NCI-H146 treated with DMSO at 0.1 percent for 48 hours (cell line): ENCODE measurements around the gene PCGF3.
"Not testable (repeated sequence)": the region's sequence is repeated elsewhere in the genome, so short reads cannot be mapped to it uniquely, and the experiment has no call there.

ENCODE experiments used
- DNase-seq: peaks from one replicate; lab custom pipeline; 2025; ENCODE audit not compliant: unreplicated experiment; lab: John Stamatoyannopoulos, UW

Gene PCGF3

GRCh38 chr4:793941-794621 lies 88.4 kb downstream of the PCGF3 start:
- DNase-seq = no peak

DNA sequence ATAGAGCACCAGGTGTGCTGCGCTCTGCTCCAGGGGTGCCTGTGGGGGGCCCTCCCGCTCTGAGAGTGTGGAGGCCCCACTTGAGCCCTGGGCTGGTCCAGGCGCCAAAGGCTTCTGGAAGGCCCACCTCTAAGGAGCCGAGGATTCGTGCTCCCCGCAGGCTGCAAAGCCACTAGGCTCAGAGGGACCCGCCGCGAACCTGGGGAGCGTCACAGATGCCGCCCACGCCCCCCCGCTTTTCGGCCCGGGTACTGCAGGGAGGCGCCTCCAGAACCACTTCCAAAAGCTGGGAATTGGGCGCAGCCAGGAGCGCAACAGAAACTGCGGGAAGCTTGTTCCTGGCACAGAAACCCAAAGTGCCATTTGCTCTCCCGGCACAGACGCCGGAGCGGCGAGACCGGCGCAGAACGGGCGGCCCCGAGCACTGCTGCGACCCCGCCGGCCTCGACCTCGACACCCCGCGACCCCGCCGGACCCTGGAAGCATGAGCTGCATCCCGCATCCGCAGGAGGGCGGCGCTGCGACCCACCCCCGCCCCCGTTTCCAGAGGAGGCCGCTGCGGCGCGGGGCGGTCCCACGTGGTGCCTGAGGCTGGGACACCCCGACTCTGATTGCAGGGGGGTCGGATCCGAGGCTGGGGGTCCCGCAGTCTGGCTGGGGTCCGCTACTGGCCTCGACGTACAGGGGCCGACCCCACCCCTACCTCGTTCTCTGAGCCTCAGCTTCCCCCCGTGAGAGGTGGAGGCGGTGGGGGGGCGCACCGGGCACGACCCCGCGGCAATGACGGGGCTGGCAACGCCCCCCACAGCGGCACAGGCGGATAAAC lies 89.5 kb downstream of the PCGF3 start:
- no peak for DNase-seq

DNA sequence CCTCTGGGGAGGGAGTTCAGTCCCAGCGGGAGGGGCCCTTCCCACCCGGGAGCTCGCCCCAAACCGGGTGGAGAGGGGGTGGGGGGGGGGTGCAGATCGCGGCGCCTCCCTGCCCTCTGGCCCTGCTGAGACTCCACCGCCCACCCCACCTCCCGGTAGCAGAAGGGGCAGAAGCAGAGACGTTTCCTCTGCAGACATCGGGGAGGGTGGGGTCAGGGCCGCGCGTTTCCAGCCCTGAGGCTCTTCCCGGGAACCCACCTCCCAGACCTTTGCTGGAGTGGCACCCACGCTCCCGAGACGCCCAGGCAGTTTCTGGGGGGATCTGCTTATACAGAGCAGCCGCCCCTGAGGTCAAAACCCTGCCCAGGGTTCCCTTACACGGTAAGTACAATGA lies 90.1 kb downstream of the PCGF3 start:
- DNase-seq = no peak

DNA sequence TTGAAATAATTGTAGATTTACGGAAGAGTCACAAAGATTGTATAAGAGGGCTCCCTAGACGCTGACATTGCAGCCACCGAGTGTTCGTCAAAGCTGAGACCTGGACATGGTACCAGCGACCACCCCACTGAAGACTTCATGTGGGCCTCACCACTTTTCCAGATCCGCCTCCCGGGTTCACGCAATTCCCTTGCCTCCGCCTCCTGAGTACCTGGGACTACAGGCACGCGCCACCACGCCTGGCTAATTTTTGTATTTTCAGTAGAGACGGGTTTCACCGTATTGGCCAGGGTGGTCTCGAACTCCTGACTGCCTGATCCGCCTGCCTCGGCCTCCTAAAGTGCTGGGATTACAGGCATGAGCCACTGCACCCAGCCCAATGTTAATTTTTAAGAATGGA lies 90.6 kb downstream of the PCGF3 start:
- DNase-seq = no peak

- DNase-seq = no peak
Measured at GRCh38 chr4:797066-797465, 91.4 kb downstream of the PCGF3 start.

DNA sequence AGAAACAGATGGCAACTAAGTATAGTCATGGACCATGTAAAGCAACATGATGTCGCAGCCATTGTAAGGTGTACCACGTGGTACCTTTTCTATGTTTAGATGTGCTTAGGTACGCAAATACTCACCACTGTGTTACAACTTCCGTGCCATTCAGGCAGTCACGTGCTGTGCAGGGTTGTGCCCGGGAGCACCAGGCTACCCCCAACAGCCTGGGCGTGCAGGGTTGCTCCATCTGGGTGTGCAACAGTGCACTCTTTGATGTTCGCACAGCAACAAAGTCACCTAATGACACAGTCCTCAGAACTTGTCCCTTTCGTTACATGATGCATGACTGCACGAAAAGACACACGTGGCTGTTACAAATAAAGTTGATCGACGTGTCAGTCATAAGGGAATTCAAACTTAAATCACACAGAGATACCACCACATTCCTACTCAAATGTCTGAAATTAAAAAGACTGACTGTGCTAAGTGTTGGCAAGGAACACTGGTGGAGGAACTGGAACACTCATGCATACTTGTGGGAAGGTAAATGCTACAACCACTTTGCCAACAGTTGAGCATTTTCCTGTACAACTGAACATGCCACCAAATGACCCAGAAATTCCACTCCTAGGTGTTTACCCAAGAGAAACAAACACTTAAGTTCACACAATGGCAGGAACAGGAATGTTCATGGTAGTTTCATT lies 95.9 kb downstream of the PCGF3 start:
- DNase-seq = no peak

- DNase-seq = no peak
Measured at GRCh38 chr4:803884-804283, 98.3 kb downstream of the PCGF3 start.

GRCh38 chr4:804804-805203 lies 99.2 kb downstream of the PCGF3 start:
- DNase-seq = no peak

DNA sequence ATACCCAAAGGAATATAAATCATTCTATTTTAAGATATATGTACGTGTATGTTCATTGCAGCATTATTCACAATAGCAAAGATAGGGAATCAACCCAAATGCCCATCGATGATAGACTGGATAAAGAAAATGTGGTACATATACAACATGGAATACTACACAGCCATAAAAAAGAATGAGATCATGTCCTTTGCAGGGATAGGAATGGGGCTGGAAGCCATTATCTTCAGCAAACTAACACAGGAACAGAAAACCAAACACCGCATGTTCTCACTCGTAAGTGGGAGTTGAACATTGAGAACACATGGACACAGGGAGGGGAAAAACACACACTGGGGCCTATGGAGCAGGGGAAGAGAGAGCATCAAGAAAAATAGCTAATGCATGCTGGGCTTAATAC lies 101.3 kb downstream of the PCGF3 start:
- DNase-seq = not testable (repeated sequence)

DNA sequence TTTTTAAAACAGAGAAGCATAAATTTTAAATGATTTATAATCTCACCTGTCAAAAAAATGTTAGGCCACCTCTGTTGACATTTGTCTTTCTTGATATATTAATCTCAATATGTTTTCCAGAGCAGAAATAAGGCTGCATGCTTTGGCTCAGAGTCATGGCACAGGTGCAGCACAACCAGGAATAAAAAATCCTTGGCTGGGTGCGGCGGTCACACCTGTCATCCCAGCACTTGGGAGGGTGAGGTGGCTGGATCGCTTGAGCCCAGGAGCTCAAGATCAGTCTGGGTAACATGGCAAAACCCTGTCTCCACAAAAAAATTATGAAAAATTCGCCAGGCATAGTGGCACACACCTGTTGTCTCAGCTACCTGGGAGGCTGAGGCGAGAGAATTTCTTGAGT lies 102.2 kb downstream of the PCGF3 start:
- no peak for DNase-seq

DNA sequence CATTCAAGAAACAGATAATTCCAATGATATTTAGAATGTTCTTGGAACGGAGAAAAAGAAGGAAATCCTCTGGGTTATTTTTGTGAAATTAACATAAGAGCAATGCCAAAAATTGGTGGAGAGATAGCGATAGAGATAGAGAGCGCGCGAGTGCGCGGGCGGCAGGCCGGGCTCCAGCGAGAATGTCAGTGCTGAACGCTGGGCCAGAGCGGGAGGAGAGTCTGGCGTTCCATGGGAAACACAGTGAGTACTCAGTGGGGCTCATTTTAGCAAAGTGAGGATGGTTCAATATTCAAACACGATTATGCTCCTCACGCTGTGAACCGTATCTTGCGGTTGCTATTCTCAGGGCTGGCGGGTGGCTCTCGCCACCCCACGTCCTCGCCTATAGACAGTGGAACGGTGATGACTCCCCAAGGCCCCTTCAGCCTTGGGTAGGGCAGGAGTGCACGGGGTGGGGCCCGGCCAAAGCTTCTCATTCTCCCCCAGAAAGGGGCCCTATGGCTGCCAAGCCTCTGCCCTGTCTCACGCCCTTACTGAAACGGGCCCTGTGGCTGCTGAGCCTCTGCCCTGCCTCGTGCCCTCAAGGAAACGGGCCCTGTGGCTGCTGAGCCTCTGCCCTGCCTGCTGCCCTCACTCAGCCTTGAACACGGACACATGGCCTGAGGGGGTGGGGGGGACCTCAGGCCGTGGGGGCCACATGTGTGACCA lies 103.4 kb downstream of the PCGF3 start:
- DNase-seq = no peak

DNA sequence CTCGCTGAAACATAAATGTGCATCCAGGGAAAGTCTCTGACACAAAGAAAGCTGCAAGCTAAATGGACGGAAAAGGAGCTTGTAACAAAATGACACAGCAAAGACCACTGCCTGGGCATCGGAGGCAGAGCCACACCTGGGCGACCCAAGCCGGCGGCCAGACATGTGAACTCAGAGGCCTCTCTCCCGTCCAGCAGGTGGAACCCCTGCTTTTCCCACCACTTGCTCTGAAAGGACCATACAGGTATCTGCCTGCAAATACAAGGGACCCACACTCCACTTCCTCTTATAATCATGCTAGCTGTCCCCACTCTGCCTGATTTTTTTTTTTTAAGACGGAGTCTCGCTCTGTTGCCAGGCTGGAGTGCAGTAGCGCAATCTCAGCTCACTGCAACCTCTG lies 108.3 kb downstream of the PCGF3 start:
- no peak for DNase-seq

DNA sequence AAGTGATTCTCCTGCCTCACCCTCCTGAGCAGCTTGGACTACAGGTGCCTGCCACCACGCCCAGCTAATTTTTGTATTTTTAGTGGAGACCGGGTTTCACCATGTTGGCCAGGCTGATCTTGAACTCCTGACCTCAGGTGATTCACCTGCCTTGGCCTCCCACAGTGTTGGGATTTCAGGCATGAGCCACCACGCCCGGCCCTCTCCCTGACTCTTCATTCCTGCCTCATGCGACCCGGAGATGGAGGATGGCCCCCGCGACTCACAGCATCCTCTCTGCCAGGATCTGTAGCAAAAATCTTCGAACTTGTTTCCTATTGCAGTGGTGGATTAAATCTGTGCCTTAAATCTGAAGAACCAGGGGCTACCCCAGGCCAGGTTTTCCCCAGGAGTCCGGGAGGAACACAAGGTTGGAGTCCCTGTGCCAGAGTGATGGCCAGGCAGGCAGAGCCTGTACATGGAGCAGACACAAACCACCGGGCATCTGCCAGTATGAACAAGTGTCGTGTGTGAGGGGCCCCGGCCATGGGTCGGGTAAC lies 108.7 kb downstream of the PCGF3 start:
- DNase-seq = no peak

- no peak for DNase-seq
Measured at GRCh38 chr4:815464-816146, 110.0 kb downstream of the PCGF3 start.

- no peak for DNase-seq
Measured at GRCh38 chr4:818106-818921, 112.7 kb downstream of the PCGF3 start.

GRCh38 chr4:819401-820229 lies 114.0 kb downstream of the PCGF3 start:
- DNase-seq = no peak
